ENCODE data around the gene SMC6. TPM values are rescaled to one million over a fixed set of nuclear protein-coding genes. Genes with fewer than 3 reads are reported as not detected.

SMC6 gene
- total RNA-seq, 2 donors from 2014 or later, result 9.9 to 11.9 TPM

DNA sequence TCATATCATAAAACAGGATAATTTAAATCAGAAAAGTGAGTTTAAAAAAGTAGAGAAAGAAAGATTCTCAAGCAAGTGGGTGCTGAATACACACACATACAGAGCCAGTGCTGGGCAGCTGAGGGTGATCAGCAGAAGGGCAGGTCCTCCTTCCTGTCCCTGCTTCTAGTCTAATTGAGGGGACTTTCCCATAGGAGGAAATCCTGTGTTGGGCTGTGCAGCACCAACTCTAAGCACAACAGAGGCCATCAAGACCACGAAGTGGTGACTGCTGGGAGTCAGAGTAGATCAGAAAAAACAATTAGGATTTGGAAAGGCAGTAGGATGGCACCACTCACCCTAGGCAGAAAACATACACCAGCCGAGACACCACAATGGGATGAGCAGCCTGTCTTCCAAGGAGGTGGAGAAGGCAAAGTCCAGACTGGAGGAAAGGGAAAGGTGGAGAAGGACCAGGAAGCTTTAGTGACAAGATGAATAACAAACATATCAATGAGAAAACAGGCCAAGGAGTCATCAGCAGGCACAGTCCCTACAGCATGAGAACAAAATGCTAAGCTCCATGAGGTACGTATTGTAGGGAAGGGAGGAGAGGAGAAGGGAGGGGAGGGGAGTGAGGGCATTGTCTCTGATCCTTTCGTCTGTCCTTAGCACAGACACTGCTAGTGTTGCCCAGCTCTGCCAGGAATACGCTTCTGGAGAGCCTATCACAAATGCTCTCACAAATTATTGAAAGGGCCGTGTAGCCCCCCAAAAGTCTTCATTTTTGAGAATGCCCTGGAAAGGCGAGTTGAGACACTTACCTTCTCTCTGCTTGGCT is 45.9 kb upstream of the SMC6 start:
- DNase-seq, result no peak
- WGBS, 2 donors, result 54 to 64% methylated on average over 7 of the region's 7 CpGs
- Histone ChIP-seq H3K4me1 (no peaks in the 10 kb centered on the region), H3K4me3 (no peak overlapping the region), H3K27ac (no peak overlapping the region), H3K36me3 (replicated peaks in 1 of 2; ENCODE audit: insufficient read depth in 1 of 2, low read depth in 2 of 2) (no peaks in the 10 kb centered on the region), H3K27me3 (no peaks in the 10 kb centered on the region), H3K9me3 (no peaks in the 10 kb centered on the region)
- TF ChIP-seq POLR2A (IDR thresholded peaks at IDR 0.05) (no peak), CTCF (IDR thresholded peaks at IDR 0.05) (no peak)
- intact Hi-C loops (cut with DNase I), result no loop called here
- ATAC-seq, result no peak

DNA sequence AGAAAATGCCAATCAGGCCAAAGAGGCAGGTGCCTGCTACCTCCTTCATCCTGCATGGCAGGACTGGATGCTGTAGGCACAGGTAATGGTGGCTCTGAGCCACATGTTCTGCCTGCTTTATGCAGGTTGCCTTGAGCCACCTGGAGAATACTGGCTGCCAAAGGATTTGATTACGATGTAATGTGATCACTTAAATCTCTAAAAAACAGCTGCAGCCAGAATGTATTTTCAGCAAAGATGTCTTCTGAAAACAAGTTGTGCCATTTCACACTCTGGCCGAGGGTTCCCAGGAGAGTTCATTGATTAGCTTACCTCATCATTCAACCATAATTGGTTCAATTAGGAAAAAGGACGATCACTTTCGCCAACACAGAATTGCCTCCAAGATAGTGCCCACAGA is 44.7 kb upstream of the SMC6 start:
- intact Hi-C loops (cut with DNase I), result no loop called here
- ATAC-seq, result no peak
- Histone ChIP-seq H3K9me3 (no peaks in the 10 kb centered on the region), H3K4me3 (no peak overlapping the region), H3K27me3 (no peaks in the 10 kb centered on the region), H3K36me3 (replicated peaks in 1 of 2; ENCODE audit: insufficient read depth in 1 of 2, low read depth in 2 of 2) (no peaks in the 10 kb centered on the region), H3K4me1 (no peaks in the 10 kb centered on the region), H3K27ac (no peak overlapping the region)
- WGBS, 2 donors, result 33 to 59% methylated on average over 4 of the region's 4 CpGs
- DNase-seq, result no peak
- TF ChIP-seq CTCF (IDR thresholded peaks at IDR 0.05) (no peak), POLR2A (IDR thresholded peaks at IDR 0.05) (no peak)

- H3K27me3 ChIP-seq, result no peaks in the 10 kb centered on the region
- WGBS, 2 donors, result 64 to 78% methylated on average over 5 of the region's 5 CpGs
- no peak overlapping the region for H3K4me3 ChIP-seq
- intact Hi-C loops (cut with DNase I), result no loop called here
- H3K27ac ChIP-seq, result no peak overlapping the region
- TF ChIP-seq CTCF (IDR thresholded peaks at IDR 0.05) (no peak), POLR2A (IDR thresholded peaks at IDR 0.05) (no peak)
- DNase-seq, result no peak
- no peak for ATAC-seq
- no peaks in the 10 kb centered on the region for H3K4me1 ChIP-seq
- H3K9me3 ChIP-seq, result no peaks in the 10 kb centered on the region
- H3K36me3 ChIP-seq (replicated peaks in 1 of 2; ENCODE audit: insufficient read depth in 1 of 2, low read depth in 2 of 2), result no peaks in the 10 kb centered on the region
Measured at GRCh38 chr2:17795309-17795708, 41.7 kb upstream of the SMC6 start.

DNA sequence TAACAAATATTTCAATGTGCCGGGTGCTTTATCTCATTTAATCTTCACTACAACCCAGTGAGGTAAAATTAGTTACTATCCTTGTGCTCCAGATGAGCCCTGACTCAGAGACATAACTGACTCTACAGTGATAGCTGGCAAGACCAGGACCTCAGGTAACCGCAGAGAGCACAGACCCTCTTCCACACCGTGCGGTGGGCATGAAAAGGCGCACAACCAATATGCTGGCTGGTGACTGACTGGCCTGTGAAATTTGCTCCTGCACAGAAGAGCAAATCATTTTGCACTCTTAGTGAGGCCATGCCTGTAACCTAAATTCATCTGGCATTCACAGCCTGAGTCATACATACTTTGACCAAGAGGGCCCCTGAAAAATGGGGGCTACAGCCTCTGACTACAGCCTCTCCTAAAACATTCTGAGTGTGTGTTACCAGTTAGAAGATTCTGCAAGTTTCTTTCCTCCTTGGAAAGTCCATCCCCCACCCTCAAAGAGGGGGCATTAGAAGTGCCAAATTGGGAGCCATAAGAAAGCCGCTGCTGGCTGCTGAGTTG is 40.3 kb upstream of the SMC6 start:
- no peaks in the 10 kb centered on the region for H3K36me3 ChIP-seq (replicated peaks in 1 of 2; ENCODE audit: insufficient read depth in 1 of 2, low read depth in 2 of 2)
- WGBS, 2 donors, result 73 to 78% methylated on average over 5 to 6 of the region's 6 CpGs
- no peak for TF ChIP-seq POLR2A (IDR thresholded peaks at IDR 0.05)
- no peak overlapping the region for H3K4me3 ChIP-seq
- H3K4me1 ChIP-seq, result no peaks in the 10 kb centered on the region
- ATAC-seq, result no peak
- no peaks in the 10 kb centered on the region for H3K27me3 ChIP-seq
- H3K9me3 ChIP-seq, result no peaks in the 10 kb centered on the region
- no peak for DNase-seq
- no peak overlapping the region for H3K27ac ChIP-seq
- intact Hi-C loops (cut with DNase I), result no loop called here

DNA sequence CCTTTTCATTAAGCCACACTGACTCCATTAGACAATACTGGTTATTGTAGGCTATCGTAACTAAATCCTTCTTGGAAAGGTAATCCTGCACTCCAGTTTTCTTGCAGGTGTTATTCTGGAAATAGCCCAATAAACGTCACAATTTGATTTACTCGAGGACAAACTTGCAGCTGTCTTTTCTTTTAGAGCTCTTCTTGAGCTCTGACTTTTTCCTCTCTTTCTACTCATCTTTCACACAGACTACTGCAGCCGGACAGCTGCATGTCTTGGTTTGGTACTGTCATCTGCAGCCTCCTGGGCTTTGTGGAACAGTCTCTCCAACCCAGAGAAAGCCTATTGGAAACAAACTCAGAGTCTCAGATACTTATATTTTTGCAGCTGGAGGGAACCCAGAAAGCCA is 39.7 kb upstream of the SMC6 start:
- intact Hi-C loops (cut with DNase I), result no loop called here
- WGBS, 2 donors, result 32 to 39% methylated on average over 4 of the region's 4 CpGs

More for the DNA sequence above, 39.7 kb upstream of the SMC6 start:
- no peak overlapping the region for H3K4me3 ChIP-seq
- H3K27me3 ChIP-seq, result no peaks in the 10 kb centered on the region
- no peaks in the 10 kb centered on the region for H3K4me1 ChIP-seq
- H3K27ac ChIP-seq, result no peak overlapping the region
- DNase-seq, result no peak
- ATAC-seq, result no peak
- TF ChIP-seq POLR2A (IDR thresholded peaks at IDR 0.05) (no peak), CTCF (IDR thresholded peaks at IDR 0.05) (no peak)
- no peaks in the 10 kb centered on the region for H3K9me3 ChIP-seq
- H3K36me3 ChIP-seq (replicated peaks in 1 of 2; ENCODE audit: insufficient read depth in 1 of 2, low read depth in 2 of 2), result no peaks in the 10 kb centered on the region
